GM10248 (cell line): ENCODE data around the gene ACOXL.

Source experiments
- CTCF ChIA-PET: fragments of 300-600 bp; sonication (Branson Sonifier 250); formaldehyde crosslinking; extraction: SDS; loops from one replicate; lab custom pipeline; 2021; ENCODE audit warnings: antibody characterized with exemption; lab: Yijun Ruan, JAX
- POLR2A ChIA-PET: fragments of 350-650 bp; sonication (Branson Sonifier 250); formaldehyde crosslinking; extraction: SDS; loops from one replicate; lab custom pipeline; 2020; ENCODE audit warnings: antibody characterized with exemption; lab: Yijun Ruan, JAX
- DNase-seq: peaks from one replicate; pipeline ENCODE4 v3.0.0; 2012; ENCODE audit errors: extremely low spot score
- CTCF ChIP-seq: IDR thresholded peaks from 2 replicates; pipeline ENCODE4 v1.5.1; 2012; ENCODE audit warnings: mild to moderate bottlenecking, low read depth; ENCODE audit errors: extremely low read depth, missing control alignments, control extremely low read depth

Gene ACOXL

GRCh38 chr2:111113838-111114237 is 381.5 kb downstream of the ACOXL start:
- TF ChIP-seq CTCF, result no peak
- ChIA-PET CTCF (interaction anchor here (1.0 kb wide), 2 partner anchors 14 to 56 kb away, joined by 3 read pairs; no protein-coding TSS in a partner anchor), POLR2A (no interaction called here)
- no peak for DNase-seq

GRCh38 chr2:111116011-111116746 is 383.8 kb downstream of the ACOXL start:
- ChIA-PET POLR2A (no interaction called here), CTCF (no interaction called here)
- peak; percentile 44 for DNase-seq
- peak; percentile 8 for TF ChIP-seq CTCF

- CTCF ChIA-PET, result interaction anchor here (1.1 to 1.5 kb wide), 3 partner anchors 10 to 263 kb away, joined by 3 read pairs; no protein-coding TSS in a partner anchor
Observed at GRCh38 chr2:111116843-111117597, 384.6 kb downstream of the ACOXL start.

GRCh38 chr2:111117598-111118480 is 385.5 kb downstream of the ACOXL start:
- CTCF ChIA-PET, result interaction anchor here (1.1 to 1.5 kb wide), 3 partner anchors 10 to 264 kb away, joined by 3 read pairs; no protein-coding TSS in a partner anchor
- POLR2A ChIA-PET, result no interaction called here
- no peak for TF ChIP-seq CTCF
- DNase-seq, result no peak

More at GRCh38 chr2:111116843-111117597, 384.6 kb downstream of the ACOXL start:
- TF ChIP-seq CTCF, result peak; percentile 80
- POLR2A ChIA-PET, result no interaction called here
- DNase-seq, result peak; percentile 69

GRCh38 chr2:111118481-111118980 is 386.2 kb downstream of the ACOXL start:
- ChIA-PET CTCF (interaction anchor here (1.5 kb wide), 1 partner anchor 265 kb away, joined by 3 read pairs; no protein-coding TSS in a partner anchor), POLR2A (no interaction called here)
- TF ChIP-seq CTCF, result no peak
- DNase-seq, result no peak
